HEK293T (cell line): ENCODE data around the gene TFIP11.

Experiments used
- BHLHE40 ChIP-seq: fragments of 450-650 bp; IDR thresholded peaks from 2 replicates; pipeline ENCODE4 v1.6.1; 2016; ENCODE audit warnings: mild to moderate bottlenecking, moderate library complexity, borderline replicate concordance
- CTBP1 ChIP-seq: fragments of 450-650 bp; IDR thresholded peaks from 2 replicates; pipeline ENCODE4 v1.6.1; 2016; ENCODE audit warnings: borderline replicate concordance
- ELF4 ChIP-seq: fragments of 450-650 bp; IDR thresholded peaks from 2 replicates; pipeline ENCODE4 v1.6.1; 2017; ENCODE audit warnings: antibody characterized with exemption
- FOXA1 ChIP-seq: fragments of 450-650 bp; IDR thresholded peaks from 2 replicates; pipeline ENCODE4 v1.6.1; 2016; ENCODE audit warnings: mild to moderate bottlenecking
- FOXM1 ChIP-seq: fragments of 450-650 bp; IDR thresholded peaks from 2 replicates; pipeline ENCODE4 v1.6.1; 2017; ENCODE audit warnings: mild to moderate bottlenecking, borderline replicate concordance
- LEF1 ChIP-seq: fragments of 450-650 bp; IDR thresholded peaks from 2 replicates; pipeline ENCODE4 v1.6.1; 2017; ENCODE audit warnings: mild to moderate bottlenecking, borderline replicate concordance
- NFRKB ChIP-seq: fragments of 450-650 bp; IDR thresholded peaks from 2 replicates; pipeline ENCODE4 v1.6.1; 2016; ENCODE audit warnings: mild to moderate bottlenecking, moderate library complexity
- SP1 ChIP-seq: fragments of 450-650 bp; IDR thresholded peaks from 2 replicates; pipeline ENCODE4 v1.6.1; 2017
- SUZ12 ChIP-seq: fragments of 450-650 bp; IDR thresholded peaks from 2 replicates; pipeline ENCODE4 v1.6.1; 2016; ENCODE audit warnings: mild to moderate bottlenecking
- TARDBP ChIP-seq: fragments of 450-650 bp; IDR thresholded peaks from 2 replicates; pipeline ENCODE4 v1.6.1; 2016
- ZNF384 ChIP-seq: fragments of 450-650 bp; IDR thresholded peaks from 2 replicates; pipeline ENCODE4 v1.6.1; 2016

DNA sequence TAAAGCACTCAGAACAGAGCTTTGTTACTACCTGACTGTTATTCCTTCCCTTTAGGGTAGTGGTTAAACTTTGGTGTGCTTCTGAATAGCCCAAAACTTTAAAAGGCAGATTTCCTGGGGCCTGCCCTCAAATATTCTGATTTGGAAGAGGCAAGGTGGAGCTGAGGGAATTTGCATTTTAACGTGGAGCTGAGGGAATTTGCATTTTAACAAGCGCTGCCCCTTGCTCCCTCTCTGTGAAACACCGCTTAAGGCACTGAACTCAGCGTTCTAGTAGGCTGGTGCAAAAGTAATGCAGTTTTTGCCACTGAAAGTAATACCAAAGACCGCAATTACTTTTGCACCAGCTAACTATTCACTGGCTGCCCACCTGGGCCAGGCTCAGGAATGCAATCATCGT lies 42.7 kb upstream of the TFIP11 start:
- no peak for TF ChIP-seq SUZ12
- no peak for TF ChIP-seq SP1
- TF ChIP-seq TARDBP: no peak
- no peak for TF ChIP-seq FOXM1
- no peak for TF ChIP-seq FOXA1
- no peak for TF ChIP-seq LEF1
- TF ChIP-seq ELF4: no peak
- TF ChIP-seq CTBP1: no peak
- TF ChIP-seq BHLHE40: no peak
- TF ChIP-seq NFRKB: no peak
- TF ChIP-seq ZNF384: no peak
